ENCODE data around the gene RTN4R.

RTN4R gene

GRCh38 chr22:20261848-20262581 is 6.1 kb downstream of the RTN4R start:
- Histone ChIP-seq H3K4me1 (peaks cover 0 to 2% (median under 1%) of the 10 kb centered on the region in 4 donors), H3K36me3 (no peaks in the 10 kb centered on the region), H3K27me3 (no peaks in the 10 kb centered on the region), H3K9me3 (no peaks in the 10 kb centered on the region), H3K27ac (no peak overlapping the region), H3K4me3 (no peak overlapping the region)
- intact Hi-C loops (cut with DNase I; ENCODE audit: low total_unique reads) = no loop called here
- DNase-seq = no peak
- TF ChIP-seq, protein P1, sequence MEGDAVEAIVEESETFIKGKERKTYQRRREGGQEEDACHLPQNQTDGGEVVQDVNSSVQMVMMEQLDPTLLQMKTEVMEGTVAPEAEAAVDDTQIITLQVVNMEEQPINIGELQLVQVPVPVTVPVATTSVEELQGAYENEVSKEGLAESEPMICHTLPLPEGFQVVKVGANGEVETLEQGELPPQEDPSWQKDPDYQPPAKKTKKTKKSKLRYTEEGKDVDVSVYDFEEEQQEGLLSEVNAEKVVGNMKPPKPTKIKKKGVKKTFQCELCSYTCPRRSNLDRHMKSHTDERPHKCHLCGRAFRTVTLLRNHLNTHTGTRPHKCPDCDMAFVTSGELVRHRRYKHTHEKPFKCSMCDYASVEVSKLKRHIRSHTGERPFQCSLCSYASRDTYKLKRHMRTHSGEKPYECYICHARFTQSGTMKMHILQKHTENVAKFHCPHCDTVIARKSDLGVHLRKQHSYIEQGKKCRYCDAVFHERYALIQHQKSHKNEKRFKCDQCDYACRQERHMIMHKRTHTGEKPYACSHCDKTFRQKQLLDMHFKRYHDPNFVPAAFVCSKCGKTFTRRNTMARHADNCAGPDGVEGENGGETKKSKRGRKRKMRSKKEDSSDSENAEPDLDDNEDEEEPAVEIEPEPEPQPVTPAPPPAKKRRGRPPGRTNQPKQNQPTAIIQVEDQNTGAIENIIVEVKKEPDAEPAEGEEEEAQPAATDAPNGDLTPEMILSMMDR (IDR thresholded peaks at IDR 0.05) = no peak

- TF ChIP-seq, protein P1 (IDR thresholded peaks at IDR 0.05) = no peak
- intact Hi-C loops (cut with DNase I; ENCODE audit: low total_unique reads) = no loop called here
- Histone ChIP-seq H3K9me3 (no peaks in the 10 kb centered on the region), H3K4me3 (no peak overlapping the region), H3K4me1 (no peaks in the 10 kb centered on the region), H3K27me3 (no peaks in the 10 kb centered on the region), H3K27ac (no peak overlapping the region), H3K36me3 (no peaks in the 10 kb centered on the region)
- no peak for DNase-seq
Measured at GRCh38 chr22:20260071-20260765, 7.9 kb downstream of the RTN4R start.

GRCh38 chr22:20259327-20259688 is 8.8 kb downstream of the RTN4R start:
- H3K36me3 ChIP-seq = no peaks in the 10 kb centered on the region
- no peaks in the 10 kb centered on the region for H3K9me3 ChIP-seq
- TF ChIP-seq, protein P1 (IDR thresholded peaks at IDR 0.05) = no peak
- H3K27me3 ChIP-seq = no peaks in the 10 kb centered on the region
- H3K4me3 ChIP-seq = no peak overlapping the region
- H3K4me1 ChIP-seq = no peaks in the 10 kb centered on the region
- intact Hi-C loops (cut with DNase I; ENCODE audit: low total_unique reads) = loop anchor here (5.0 kb wide), 1 partner anchor 92 kb away; no protein-coding TSS in a partner anchor
- DNase-seq = no peak
- no peak overlapping the region for H3K27ac ChIP-seq

- H3K27ac ChIP-seq = no peak overlapping the region
- intact Hi-C loops (cut with DNase I; ENCODE audit: low total_unique reads) = loop anchor here (5.0 kb wide), 1 partner anchor 91 kb away; no protein-coding TSS in a partner anchor
- no peaks in the 10 kb centered on the region for H3K36me3 ChIP-seq
- H3K9me3 ChIP-seq = no peaks in the 10 kb centered on the region
- TF ChIP-seq, protein P1 (IDR thresholded peaks at IDR 0.05) = no peak
- no peaks in the 10 kb centered on the region for H3K27me3 ChIP-seq
- no peak overlapping the region for H3K4me3 ChIP-seq
- no peaks in the 10 kb centered on the region for H3K4me1 ChIP-seq
- DNase-seq = no peak
Measured at GRCh38 chr22:20258584-20259326, 9.4 kb downstream of the RTN4R start.

DNA sequence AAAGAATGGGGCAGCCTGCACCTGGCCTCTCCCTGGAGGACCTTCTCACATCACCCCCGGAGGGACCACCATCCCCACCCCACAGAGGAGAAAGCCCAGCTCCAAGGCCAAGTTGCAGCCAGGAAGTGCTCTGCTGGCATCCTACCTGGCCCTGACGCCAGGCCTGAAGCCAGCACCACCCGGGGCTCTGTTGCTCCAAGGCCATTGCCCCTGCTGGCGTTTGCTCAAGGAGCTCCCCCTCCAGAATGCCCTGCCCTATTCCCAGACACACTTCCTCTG is 10.2 kb downstream of the RTN4R start:
- intact Hi-C loops (cut with DNase I; ENCODE audit: low total_unique reads) = loop anchor here (5.0 kb wide), 1 partner anchor 91 kb away; no protein-coding TSS in a partner anchor
- H3K9me3 ChIP-seq = no peaks in the 10 kb centered on the region

More for the DNA sequence above, 10.2 kb downstream of the RTN4R start:
- no peak for DNase-seq
- H3K36me3 ChIP-seq = no peaks in the 10 kb centered on the region
- TF ChIP-seq, protein P1 (IDR thresholded peaks at IDR 0.05) = no peak
- H3K27ac ChIP-seq = no peak overlapping the region
- no peaks in the 10 kb centered on the region for H3K4me1 ChIP-seq
- no peak overlapping the region for H3K4me3 ChIP-seq
- no peaks in the 10 kb centered on the region for H3K27me3 ChIP-seq
